Heart left ventricle (tissue), 16 donors: Measurements from ENCODE around the gene IFT27. TPM values are rescaled to one million over a fixed set of nuclear protein-coding genes. Genes with fewer than 3 reads are reported as not detected.
A peak's percentile ranks its signal among the peaks of the same experiment; 100 is the strongest.

Source experiments
- ATAC-seq, 4 donors: fragments of 200-7000 bp; cut with Tn5 transposase; one replicate each; pipeline ENCODE4 v1.9.1; 2020 to 2022; ENCODE audit warnings: moderate library complexity in 4 of 4, mild to moderate bottlenecking in 3 of 4, moderate number of reproducible peaks in 1 of 4
- DNase-seq, 5 donors: peaks; one replicate each; pipeline ENCODE4 v3.0.0-alpha.2; 2020
- H3K27ac ChIP-seq, 12 donors: fragments of 200-600 bp; sonication (generic) in 4 of 12; one replicate each; pipeline versions ENCODE4 v1.5.0 to v1.8.0; 2016 to 2022; ENCODE audit warnings: mild to moderate bottlenecking in 2 of 12
- H3K27me3 ChIP-seq, 9 donors: fragments of 200-600 bp; sonication (generic) in 2 of 9; one replicate each; pipeline versions ENCODE4 v1.5.1 to v1.8.0; 2016 to 2022; ENCODE audit warnings: mild to moderate bottlenecking in 3 of 9
- H3K36me3 ChIP-seq, 9 donors: fragments of 200-600 bp; sonication (generic) in 2 of 9; one replicate each; pipeline versions ENCODE4 v1.5.0 to v1.8.0; 2018 to 2022; ENCODE audit warnings: mild to moderate bottlenecking in 2 of 9
- H3K4me1 ChIP-seq, 12 donors: fragments of 200-600 bp; sonication (generic) in 4 of 12; one replicate each; pipeline versions ENCODE4 v1.5.0 to v1.8.0; 2016 to 2022; ENCODE audit warnings: mild to moderate bottlenecking in 3 of 12
- H3K4me3 ChIP-seq, 12 donors: fragments of 200-600 bp; sonication (generic) in 4 of 12; one replicate each; pipeline versions ENCODE4 v1.5.0 to v1.8.0; 2017 to 2022; ENCODE audit warnings: mild to moderate bottlenecking in 9 of 12, moderate library complexity in 4 of 12
- H3K9me3 ChIP-seq, 12 donors: fragments of 200-600 bp; sonication (generic) in 4 of 12; one replicate each; pipeline versions ENCODE4 v1.5.0 to v1.8.0; 2016 to 2022; ENCODE audit warnings: mild to moderate bottlenecking in 1 of 12
- CTCF ChIP-seq, 12 donors: fragments of 200-600 bp; sonication (generic) in 4 of 12; IDR thresholded peaks; one replicate each; pipeline versions ENCODE4 v1.5.0 to v1.8.0; 2018 to 2022; ENCODE audit warnings: antibody characterized with exemption in 12 of 12, mild to moderate bottlenecking in 5 of 12
- POLR2A ChIP-seq, 2 donors: fragments of 450-650 bp; IDR thresholded peaks; one replicate each; pipeline ENCODE4 v1.6.1; 2017; ENCODE audit warnings: antibody characterized with exemption in 2 of 2, mild to moderate bottlenecking in 2 of 2, moderate library complexity in 2 of 2
- WGBS, 4 donors: extraction: QIAGEN DNeasy Blood & Tissue Kit in 2 of 4; methylation state at CpG; one replicate each; pipeline versions ENCODE4 v1.1.5 to v1.1.7; 2013 to 2018; 5-methylcytosine and 5-hydroxymethylcytosine counted together
- intact Hi-C, 10 donors: fragments of 100-400 bp; cut with DNase I; formaldehyde crosslinking; loops; one replicate each; pipeline versions ENCODE4 v1.11.1 to v1.14.2; 2022
- polyA plus RNA-seq, 2 donors: library from polyadenylated mRNA; stranded (reverse); fragments of 200-250 nt; gene quantifications; one replicate each; pipeline ENCODE4 v1.2.3, GENCODE V29; 2013
- total RNA-seq, 9 donors: library from RNA; depleted of rRNA in 2 of 9; stranded (reverse); fragments of >200 nt in 2 of 9; fragmentation: NEBNext Ultra II Directional in 3 of 9; extraction: Animal tissue kit (Norgen Biotek cat#: 25700) in 3 of 9; gene quantifications; one replicate each; pipeline versions ENCODE4 v1.1.0 to v1.2.4, GENCODE V29; 2016 to 2023
- donor health status: ischemic (EF 13 %, LVEDD 7.1; RV severe dilation, severe dysfunction).
- donor health status: healthy with polysubstance abuse.
- donor health status: DM: no; HTN: yes; CAD: no.
- donor health status: DM: no; HTN: no; CAD: no.
- donor health status: ischemic (EF 25% LVEDD 6.9; RV normal size, moderate dysfunction).
- donor health status: ischemic (EF 25% LVEDD 5.7; RV mildly dilated, moderate dysfunction).
- donor health status: healthy.
- donor health status: DM: yes; HTN: yes; CAD: no.
- donor health status: ischemic (EF 35%, LVEDD 5.7; RV mildly dilated, moderate dysfunction).
- donor health status: nonischemic (EF 11% LVEDD 7.7; RV severe dilation, severe dysfunction).
- donor health status: DM: yes; HTN: yes; CAD: no.
- donor health status: PGD.
- donor health status: ischemic (EF 29% LVEDD 5.4; RV normal size, mild dysfunction).
- donor health status: nonischemic (EF 23%, LVEDD 6.1; RV moderate dilation, normal function).

Gene IFT27
- total and polyA plus RNA-seq, 11 donors: 18.4 to 36.7 (median 25.8) TPM

GRCh38 chr22:36738416-36739020, 37.4 kb downstream of the IFT27 start:
- ATAC-seq (no peak), DNase-seq (no peak)
- intact Hi-C loops: no loop called here
- Histone ChIP-seq H3K9me3 (peaks cover 0 to 11% (median 0%) of the 10 kb centered on the region in 12 donors), H3K4me3 (no peak overlapping the region), H3K4me1 (peaks cover 0 to 24% (median 0%) of the 10 kb centered on the region in 12 donors), H3K27me3 (peaks cover 0 to 27% (median 3%) of the 10 kb centered on the region in 9 donors), H3K27ac (no peak overlapping the region), H3K36me3 (no peaks in the 10 kb centered on the region)
- no peak for TF ChIP-seq CTCF (IDR thresholded peaks at IDR 0.05)
- no peak for TF ChIP-seq POLR2A (IDR thresholded peaks at IDR 0.05)
- WGBS, 4 donors: 76 to 83% (median 78%) methylated on average over 6 of the region's 6 CpGs

- Histone ChIP-seq H3K27ac (no peak overlapping the region), H3K9me3 (peaks cover 0 to 11% (median 0%) of the 10 kb centered on the region in 12 donors), H3K4me1 (peaks cover 0 to 24% (median 0%) of the 10 kb centered on the region in 12 donors), H3K36me3 (no peaks in the 10 kb centered on the region), H3K4me3 (no peak overlapping the region), H3K27me3 (peaks cover 0 to 28% (median 3%) of the 10 kb centered on the region in 9 donors)
- 40 to 53% (median 44%) methylated on average over 6 of the region's 6 CpGs for WGBS, 4 donors
- TF ChIP-seq POLR2A (IDR thresholded peaks at IDR 0.05) (no peak), CTCF (IDR thresholded peaks at IDR 0.05) (no peak)
- peak in 3 of 4 donors; percentile 26 to 65 (median 59) for ATAC-seq
- intact Hi-C loops: no loop called here
- DNase-seq: peak in 2 of 5 donors; percentile 30 to 57
Observed at GRCh38 chr22:36737776-36738175, 38.1 kb downstream of the IFT27 start.

GRCh38 chr22:36736701-36737320, 39.1 kb downstream of the IFT27 start:
- no peak for DNase-seq
- Histone ChIP-seq H3K36me3 (no peaks in the 10 kb centered on the region), H3K4me1 (peaks cover 0 to 24% (median 0%) of the 10 kb centered on the region in 12 donors), H3K27ac (no peak overlapping the region), H3K9me3 (peaks cover 0 to 11% (median 0%) of the 10 kb centered on the region in 12 donors), H3K4me3 (no peak overlapping the region), H3K27me3 (peaks cover 0 to 37% (median 3%) of the 10 kb centered on the region in 9 donors)
- intact Hi-C loops: no loop called here
- ATAC-seq: no peak
- TF ChIP-seq CTCF (IDR thresholded peaks at IDR 0.05): no peak
- no peak for TF ChIP-seq POLR2A (IDR thresholded peaks at IDR 0.05)
- WGBS, 4 donors: 62 to 70% (median 67%) methylated on average over 6 to 10 of the region's 10 CpGs
